GM18511 (cell line): ENCODE data around the gene IL3RA.
"Not testable (repeated sequence)": the region's sequence is repeated elsewhere in the genome, so short reads cannot be mapped to it uniquely, and the experiment has no call there.

Experiments used
- ATAC-seq: cut with Tn5 transposase; IDR thresholded peaks from one replicate; pipeline ENCODE4 v1.9.1; 2021; ENCODE audit warnings: mild to moderate bottlenecking, moderate library complexity; ENCODE audit not compliant: unreplicated experiment

The IL3RA gene

DNA sequence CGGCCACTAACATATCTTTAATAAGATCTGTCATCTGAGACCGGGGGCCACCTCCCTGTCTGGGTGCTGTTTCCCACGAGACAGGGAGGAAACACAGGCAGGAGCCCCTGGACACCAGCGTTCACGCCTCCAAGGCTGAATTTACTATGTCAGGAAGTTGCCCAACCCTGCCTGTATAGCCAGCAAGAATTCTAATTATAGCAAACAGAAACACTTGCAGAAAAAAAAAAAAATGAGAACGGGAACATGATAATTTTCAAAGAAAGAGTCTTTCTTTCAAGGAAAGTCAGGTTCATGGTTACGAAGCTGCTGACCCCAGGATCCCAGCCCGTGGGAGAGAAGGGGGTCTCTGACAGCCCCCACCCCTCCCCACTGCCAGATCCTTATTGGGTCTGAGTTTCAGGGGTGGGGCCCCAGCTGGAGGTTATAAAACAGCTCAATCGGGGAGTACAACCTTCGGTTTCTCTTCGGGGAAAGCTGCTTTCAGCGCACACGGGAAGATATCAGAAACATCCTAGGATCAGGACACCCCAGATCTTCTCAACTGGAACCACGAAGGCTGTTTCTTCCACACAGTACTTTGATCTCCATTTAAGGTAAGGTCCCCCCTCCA is at the start of gene IL3RA:
Gene IL3RA, plus strand, starts transcription at position 455 of the 613 bp plus-strand sequence. CDS start 4,981 bp downstream, outside the sequence.
- ATAC-seq: peak; percentile 75

DNA sequence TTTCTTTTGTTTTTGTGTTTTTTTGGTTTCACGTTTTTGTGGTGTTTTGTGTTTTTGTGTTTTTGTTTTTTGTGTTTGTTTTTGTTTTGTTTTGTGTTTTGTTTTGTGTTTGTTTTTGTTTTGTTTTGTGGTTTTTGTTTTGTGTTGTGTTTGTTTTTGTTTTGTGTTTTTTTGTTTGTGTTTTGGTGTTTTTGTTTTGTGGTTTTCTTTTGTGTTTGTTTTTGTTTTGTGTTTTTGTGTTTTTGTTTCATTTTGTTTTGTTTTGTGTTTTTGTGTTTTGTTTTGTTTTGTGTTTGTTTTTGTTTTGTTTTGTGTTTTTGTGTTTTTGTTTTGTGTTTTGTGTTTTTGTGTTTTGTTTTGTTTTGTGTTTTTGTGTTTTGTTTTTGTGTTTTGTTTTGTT is 47.0 kb upstream of the IL3RA start:
- ATAC-seq: no peak

DNA sequence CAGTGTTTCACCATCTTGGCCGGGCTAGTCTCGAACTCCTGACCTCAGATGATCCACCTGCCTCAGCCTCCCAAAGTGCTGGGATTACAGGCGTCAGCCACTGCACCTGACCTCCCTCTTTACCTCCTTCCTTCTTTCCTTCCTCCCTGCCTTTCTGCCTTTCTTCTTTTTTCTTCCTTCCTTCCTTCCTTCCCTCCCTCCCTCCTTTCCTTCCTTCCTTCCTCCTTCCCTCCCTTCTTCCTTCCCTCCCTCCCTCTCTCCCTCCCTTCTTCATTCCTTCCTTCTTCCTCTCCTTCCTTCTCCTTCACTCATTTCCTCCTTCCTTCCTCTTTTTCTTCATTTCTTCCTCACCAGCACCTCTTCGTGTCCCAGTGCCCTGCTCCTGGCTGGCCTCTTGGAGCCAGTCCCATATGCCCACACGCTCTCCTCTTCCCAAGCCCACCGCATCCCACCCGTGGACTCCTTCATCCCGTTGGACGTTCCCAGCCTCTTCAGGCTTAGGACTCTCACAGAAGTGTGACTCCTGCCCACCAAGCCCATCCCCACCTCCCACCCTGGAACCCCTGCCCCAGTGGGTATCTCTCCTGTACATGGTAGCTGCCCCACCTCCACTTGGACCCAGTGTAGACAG is 45.4 kb upstream of the IL3RA start:
- ATAC-seq: no peak

DNA sequence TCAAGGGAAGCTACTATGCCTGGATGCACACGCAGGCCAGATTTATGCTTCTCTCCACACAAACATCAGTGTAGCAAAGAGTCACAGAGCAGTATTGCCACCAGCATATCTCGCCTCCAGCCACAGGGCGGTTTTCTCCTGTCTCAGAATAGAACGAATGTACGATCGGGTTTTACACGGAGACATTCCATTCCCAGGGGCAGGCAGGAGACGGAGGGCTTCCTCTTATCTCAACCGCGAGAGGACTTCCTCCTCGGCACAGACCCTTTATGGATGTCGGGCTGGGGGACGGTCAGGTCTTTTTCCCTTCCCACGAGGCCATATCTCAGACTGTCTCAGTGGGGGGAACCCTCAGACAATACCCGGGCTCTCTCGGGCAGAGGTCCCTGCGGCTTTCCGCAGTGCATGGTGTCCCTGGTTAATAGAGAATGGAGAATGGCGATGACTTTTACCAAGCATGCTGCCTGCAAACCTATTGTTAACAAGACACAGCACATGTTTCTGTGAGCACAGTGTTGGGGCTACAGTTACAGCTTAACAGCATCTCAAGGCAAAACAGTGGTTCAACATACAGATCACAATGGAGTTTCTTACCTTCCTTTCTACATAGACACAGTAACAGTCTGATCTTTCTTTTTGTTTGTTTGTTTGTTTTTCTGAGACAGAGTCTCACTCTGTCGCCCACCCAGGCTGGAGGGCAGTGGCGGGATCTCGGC is 43.9 kb upstream of the IL3RA start:
- ATAC-seq: no peak

DNA sequence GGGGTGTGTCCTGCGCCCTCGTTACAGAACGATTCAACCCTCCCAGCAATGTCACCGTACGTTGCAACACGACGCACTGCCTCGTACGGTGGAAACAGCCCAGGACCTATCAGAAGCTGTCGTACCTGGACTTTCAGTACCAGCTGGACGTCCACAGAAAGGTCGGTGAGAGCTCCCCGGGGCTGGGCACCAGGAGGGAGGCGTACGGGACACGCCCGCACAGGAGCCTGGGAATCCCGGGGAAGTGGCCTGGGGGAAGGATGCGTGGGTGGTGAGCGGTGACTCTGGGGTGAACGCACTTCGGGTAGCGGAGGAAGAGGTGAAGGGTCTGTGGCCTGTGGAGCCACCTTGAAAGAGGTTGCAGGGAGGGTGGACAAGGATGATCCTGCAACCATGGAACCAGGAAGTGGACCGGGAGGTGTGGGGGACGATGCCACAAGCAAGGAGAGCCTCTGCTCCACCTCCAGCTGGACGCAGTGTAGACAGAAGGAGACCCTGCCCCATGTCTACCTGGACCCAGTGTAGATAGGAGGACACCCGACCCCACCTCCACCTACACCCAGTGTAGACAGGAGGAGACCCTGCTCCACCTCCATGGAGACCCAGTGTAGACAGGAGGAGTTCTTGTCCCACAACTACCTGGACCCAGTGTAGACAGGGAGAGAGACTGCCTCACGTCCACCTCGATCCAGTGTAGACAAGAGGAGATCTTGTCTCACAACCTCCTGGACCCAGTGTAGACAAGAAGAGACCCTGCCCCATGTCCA is 42.1 kb upstream of the IL3RA start:
- no peak for ATAC-seq

DNA sequence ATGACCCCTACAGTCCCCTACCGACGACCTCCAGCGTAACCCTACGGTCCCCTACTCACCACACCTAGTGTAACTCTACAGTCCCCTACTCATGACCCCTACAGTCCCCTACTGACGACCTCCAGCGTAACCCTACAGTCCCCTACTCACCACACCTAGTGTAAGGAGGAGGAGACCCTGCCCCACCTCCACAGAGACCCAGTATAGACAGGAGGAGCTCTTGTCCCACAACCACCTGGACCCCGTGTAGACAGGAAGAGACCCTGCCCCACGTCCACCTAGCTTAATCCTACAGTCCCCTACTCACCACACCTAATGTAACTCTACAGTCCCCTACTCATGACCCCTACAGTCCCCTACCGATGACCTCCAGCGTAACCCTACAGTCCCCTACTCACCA is 41.0 kb upstream of the IL3RA start:
- ATAC-seq: no peak

DNA sequence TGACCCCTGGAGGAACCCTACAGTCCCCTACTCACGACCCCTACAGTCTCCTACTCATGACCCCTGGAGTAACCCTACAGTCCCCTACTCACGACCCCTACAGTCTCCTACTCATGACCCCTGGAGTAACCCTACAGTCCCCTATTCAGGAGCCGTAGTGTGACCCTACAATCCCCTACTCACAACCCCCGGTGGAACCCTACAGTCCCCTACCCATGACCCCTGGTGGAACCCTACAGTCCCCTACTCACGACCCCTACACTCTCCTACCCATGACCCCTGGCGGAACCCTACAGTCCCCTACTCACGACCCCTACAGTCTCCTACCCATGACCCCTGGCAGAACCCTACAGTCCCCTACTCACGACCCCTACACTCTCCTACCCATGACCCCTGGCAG is 39.0 kb upstream of the IL3RA start:
- ATAC-seq: not testable (repeated sequence)

DNA sequence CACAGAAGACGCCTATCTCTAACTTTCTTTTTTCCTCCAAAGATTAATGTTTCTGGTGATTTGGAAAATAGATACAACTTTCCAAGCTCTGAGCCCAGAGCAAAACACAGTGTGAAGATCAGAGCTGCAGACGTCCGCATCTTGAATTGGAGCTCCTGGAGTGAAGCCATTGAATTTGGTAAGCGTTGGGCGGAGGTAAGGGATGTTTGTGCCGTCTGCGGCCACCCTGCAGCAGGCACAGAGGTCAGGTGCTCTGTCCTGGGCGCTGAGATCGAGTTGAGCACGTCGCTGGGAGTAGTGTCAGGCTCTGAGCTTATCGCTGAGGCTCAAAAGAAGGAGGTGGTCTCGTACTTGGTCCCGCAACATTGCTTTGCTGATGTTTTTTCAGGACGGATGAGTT is 36.1 kb upstream of the IL3RA start:
- ATAC-seq: no peak

DNA sequence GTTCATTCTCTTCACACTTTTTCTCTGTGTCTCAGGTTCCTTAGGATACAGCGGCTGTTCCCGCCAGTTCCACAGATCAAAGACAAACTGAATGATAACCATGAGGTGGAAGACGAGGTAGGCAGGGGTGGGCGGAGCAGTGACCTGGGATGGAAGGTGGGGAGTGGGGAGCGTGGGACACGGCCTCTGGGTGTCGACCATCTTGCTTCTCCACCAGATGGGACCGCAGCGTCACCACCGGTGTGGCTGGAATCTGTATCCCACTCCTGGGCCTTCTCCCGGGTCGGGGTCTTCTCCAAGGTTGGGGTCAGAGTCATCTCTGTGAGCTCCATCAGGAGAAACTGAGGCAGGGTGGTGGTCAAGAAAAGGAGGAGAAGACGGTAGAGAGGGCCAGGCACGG is 31.2 kb upstream of the IL3RA start:
- ATAC-seq: no peak

DNA sequence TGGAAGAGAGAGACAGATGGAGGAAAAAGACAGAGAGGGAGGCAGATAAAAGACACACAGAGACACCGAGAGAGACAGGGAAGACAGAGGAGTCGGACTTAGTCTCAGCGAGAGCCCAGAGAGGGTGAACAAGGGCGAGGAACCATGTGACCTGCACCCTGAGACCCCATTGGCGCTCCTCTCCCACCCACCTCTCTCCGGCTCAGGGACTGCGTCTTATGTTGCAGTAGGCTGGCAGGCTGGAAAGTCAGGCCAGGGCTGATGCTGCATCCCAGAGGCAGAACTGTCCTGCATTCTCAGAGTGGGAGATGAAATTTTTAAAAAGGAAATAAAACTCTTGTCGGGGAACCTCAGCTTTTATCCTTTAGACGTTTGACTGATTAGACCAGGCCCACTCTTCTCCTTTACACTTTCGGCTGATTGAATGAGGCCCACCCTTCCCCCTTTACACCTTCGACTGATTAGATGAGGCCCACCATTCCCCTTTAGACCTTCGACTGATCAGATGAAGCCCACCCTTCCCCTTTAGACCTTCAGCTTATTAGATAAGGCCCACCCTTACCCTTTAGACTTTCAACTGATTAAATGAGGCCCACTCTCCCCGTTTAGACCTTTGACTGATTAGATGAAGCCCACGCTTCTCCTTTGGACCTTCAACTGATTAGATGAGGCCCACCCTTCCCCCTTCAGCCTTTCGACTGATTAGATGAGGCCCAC is 29.5 kb upstream of the IL3RA start:
- no peak for ATAC-seq

DNA sequence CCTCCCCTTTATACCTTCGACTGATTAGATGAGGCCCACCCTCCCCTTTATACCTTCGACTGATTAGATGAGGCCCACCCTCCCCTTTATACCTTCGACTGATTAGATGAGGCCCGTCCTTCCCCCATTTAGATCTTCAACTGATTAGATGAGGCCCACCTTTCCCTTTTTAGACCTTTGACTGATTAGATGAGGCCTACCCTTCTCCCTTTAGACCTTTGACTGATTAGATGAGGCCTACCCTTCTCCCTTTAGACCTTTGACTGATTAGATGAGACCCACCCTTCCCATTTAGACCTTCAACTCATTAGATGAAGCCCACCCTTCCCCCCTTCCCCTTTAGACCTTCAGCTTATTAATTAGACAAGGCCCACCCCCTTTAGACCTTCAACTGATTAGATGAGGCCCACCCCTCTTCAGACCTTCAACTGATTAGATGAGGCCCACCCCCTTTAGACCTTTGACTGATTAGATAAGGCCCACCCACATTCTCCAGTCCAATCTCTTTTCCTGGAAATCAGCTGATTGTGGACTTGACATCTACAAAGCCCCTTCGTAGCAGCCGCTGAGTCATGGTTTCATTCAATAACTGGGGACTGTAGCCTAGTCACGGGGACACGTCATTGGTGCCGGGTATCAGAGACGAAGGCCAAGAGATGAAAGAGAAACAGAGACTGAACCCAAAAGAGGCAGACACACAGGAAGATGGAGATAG is 28.8 kb upstream of the IL3RA start:
- ATAC-seq: no peak

DNA sequence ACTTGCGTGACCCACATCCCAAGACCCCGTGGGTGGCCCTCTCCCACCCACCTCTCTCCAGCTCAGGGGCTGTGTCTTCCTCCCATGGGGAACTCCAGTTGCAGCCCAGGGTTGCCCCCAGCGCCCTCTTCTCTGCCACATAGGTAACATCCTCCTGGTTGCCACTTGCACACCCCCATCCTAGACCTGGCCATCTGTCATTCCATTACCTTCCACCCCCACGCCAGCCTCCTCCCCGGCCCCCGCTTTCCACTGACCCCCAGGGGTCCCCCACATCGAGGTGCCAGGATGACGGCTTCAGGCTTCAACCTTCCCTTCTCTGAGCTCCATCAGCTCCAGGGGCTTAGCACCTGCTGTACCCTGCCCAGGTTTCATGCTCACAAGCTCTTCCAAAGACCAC is 28.1 kb upstream of the IL3RA start:
- ATAC-seq: no peak

DNA sequence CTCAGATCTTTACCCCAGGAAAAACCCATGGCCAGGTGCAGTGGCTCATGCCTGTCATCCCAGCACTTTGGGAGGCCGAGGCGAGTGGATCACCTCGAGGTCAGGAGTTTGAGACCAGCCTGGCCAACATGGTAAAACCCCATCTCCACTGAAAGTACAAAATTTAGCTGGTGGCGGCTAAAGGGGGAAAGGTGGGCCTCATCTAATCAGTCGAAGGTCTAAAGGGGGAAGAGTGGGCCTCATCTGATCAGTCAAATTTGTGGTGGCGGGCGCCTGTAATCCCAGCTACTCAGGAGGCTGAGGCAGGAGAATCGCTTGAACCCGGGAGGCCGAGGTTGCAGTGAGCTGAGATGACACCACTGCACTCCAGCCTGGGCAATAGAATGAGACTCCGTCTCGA is 27.7 kb upstream of the IL3RA start:
- ATAC-seq: not testable (repeated sequence)

DNA sequence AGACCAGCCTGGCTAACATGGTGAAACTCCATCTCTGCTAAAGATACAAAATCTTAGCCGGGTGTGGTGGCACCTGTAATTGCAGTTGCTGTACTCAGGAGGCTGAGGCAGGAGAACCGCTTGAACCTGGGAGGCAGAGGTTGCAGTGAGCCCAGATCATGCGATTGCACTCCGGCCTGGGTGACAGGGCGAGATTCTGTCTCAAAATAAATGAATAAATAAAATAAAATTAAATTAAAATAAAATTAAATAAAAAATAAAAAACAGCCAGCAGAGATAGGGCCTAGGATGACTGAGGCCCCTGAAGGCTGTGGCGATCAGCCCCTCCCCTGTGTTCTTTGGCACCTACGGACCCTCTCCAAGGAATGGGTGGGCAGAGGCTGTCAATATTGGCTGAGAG is 22.8 kb upstream of the IL3RA start:
- no peak for ATAC-seq

DNA sequence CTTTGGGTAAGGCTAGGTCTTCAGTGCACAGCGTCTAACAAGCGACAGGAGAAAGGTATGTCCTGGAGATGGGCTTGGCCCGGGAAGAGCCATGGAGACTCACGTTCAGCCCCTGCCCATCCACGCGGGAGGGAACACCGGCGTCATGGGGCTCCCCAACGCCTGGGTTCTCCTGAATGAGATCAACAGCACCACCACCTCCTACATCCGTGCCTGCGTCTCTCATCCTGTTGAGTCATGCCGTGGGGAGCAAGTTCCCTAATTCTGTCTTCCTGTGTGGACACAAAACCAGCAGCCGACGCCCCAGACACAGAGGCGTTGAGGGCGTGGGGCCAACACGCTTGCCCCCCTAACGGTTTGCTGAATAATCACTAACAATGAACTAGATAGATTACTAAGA is 20.1 kb upstream of the IL3RA start:
- ATAC-seq: no peak

DNA sequence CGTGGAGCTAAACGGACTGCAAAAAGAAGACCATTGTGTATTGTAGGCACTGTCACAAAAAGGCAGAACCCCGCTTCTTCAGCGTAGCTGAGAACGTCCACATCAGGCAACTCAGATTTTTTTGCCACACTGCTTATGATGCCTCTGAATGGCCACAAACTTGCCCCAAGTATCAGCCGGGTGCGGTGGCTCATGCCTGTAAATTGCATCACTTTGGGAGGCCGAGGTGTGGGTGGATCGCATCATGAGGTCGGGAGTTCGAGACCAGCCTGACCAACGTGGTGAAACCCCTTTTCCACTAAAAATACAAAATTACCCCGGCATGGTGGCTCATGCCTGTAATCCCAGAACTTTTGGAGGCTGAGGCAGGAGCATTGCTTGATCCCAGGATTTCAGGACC is 14.9 kb upstream of the IL3RA start:
- ATAC-seq: no peak

DNA sequence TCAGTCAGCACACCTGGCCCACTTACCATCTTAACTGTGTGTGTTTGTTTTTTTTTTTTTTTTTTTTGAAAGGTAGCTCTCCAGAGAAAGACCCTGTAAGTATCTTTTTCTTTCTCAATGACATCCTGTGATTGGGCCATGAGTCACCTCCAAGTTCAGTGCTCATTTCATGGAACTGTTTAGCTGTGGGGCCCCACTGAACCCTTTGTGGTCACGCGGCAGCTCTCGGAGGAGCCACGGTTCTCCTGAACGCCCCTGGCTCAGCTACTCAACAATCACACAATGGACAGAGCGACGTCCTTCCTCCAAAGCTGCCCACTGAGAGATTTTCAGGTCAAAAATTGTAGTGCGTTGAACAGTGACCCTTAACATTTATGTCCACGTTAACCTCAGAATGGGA is 14.2 kb upstream of the IL3RA start:
- no peak for ATAC-seq

DNA sequence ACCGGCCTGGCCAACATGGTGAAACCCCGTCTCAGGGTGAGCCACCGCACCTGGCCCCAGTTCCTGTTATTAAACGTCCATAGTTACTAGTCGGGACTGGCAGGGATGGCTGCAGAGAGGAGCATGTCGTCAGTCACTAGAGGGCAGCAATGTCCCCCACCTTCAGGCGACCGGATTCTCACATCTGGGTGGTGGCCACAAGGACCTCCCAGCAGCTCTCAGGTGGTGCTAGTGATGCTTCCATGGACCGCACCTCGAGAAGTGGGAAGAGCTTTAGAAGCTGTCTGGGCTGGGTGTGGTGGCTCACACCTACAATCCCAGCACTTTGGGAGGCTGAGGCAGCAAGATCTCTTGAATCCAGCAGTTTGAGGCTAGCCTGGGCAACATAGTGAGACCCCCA is 13.3 kb upstream of the IL3RA start:
- ATAC-seq: peak; percentile 65

DNA sequence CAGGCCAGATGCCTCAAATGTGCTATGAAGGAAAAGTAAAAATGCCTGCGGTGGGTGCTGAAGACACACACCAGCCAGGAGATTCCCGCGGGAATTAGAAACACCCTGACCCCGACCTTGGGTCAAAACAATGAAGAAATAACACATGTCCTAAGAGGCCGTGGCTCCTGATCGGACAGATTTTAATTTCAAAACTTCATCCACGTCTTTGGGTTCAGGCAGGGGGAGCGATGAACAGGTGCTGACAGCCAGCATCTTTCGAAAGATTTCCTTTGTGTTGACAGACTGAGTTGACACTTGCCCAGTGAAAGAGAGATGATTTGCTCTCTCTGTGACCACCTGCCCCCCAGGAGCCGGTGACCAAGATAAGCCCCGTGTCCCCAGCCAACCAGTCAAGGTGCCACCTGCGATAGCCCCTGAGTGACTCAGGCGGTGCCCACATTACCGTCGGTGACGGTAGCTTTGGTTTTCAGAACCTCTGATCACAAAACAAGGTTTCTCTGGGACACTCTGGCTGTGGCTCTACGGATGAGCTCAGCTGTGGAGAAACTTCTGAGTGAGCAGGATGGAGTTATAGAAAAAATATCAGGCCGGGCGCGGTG is 11.0 kb upstream of the IL3RA start:
- no peak for ATAC-seq
